Thyroid gland (tissue), 4 donors: Measurements from ENCODE around the gene MEP1A. TPM values are rescaled to one million over a fixed set of nuclear protein-coding genes. Genes with fewer than 3 reads are reported as not detected.

Source experiments
- DNase-seq, 2 donors: peaks; one replicate each; pipeline ENCODE4 v3.0.0-alpha.2; 2019
- H3K27ac ChIP-seq, 3 donors: fragments of 200-600 bp; sonication (generic); 1 replicate in 2 of 3; 2 replicates in 1 of 3; pipeline ENCODE4 v1.5.1; 2016 to 2019; ENCODE audit warnings: mild to moderate bottlenecking in 1 of 3, moderate library complexity in 1 of 3
- H3K27me3 ChIP-seq: fragments of 200-600 bp; sonication (generic); one replicate; pipeline ENCODE4 v1.5.1; 2019
- H3K36me3 ChIP-seq, 2 donors: fragments of 200-600 bp; sonication (generic); one replicate each; pipeline ENCODE4 v1.5.1; 2016 to 2019
- H3K4me1 ChIP-seq, 2 donors: fragments of 200-600 bp; sonication (generic); one replicate each; pipeline ENCODE4 v1.5.1; 2017 to 2019
- H3K4me3 ChIP-seq, 3 donors: fragments of 200-600 bp; sonication (generic); replicated peaks in 1 of 3; 1 replicate in 2 of 3; 2 replicates in 1 of 3; pipeline ENCODE4 v1.5.1; 2016; ENCODE audit warnings: mild to moderate bottlenecking in 1 of 3
- H3K9me3 ChIP-seq: fragments of 200-600 bp; sonication (generic); one replicate; pipeline ENCODE4 v1.5.1; 2017
- CTCF ChIP-seq, 6 experiments: fragments of 200-600 bp in 3 of 6; fragments of 450-650 bp in 3 of 6; sonication (generic) in 3 of 6; IDR thresholded peaks; one replicate each; pipeline ENCODE4 v1.5.1; 2016 to 2019; ENCODE audit warnings: antibody characterized with exemption in 6 of 6, mild to moderate bottlenecking in 2 of 6, inconsistent platforms in 1 of 6, moderate library complexity in 1 of 6
- POLR2A ChIP-seq, 2 donors: fragments of 450-650 bp; IDR thresholded peaks; one replicate each; pipeline ENCODE4 v1.6.1; 2017; ENCODE audit warnings: antibody characterized with exemption in 2 of 2, mild to moderate bottlenecking in 2 of 2, moderate library complexity in 1 of 2
- WGBS, 2 donors: methylation state at CpG; one replicate each; pipeline ENCODE4 v1.1.5; 2017; 5-methylcytosine and 5-hydroxymethylcytosine counted together
- intact Hi-C: fragments of 100-400 bp; cut with DNase I; formaldehyde crosslinking; loops from one replicate; pipeline ENCODE4 v1.15.1; 2023
- total RNA-seq, 4 donors: library from RNA; depleted of rRNA; stranded (reverse); fragments of >200 nt; gene quantifications; one replicate each; pipeline ENCODE4 v1.2.3, GENCODE V29; 2016

The MEP1A gene
- total RNA-seq, 4 donors from 2014 or later = not detected

GRCh38 chr6:46787871-46788540, 5.2 kb upstream of the MEP1A start:
- intact Hi-C loops = no loop called here
- 93 to 95% methylated on average over 5 of the region's 5 CpGs for WGBS, 2 donors

GRCh38 chr6:46788791-46789190, 4.4 kb upstream of the MEP1A start:
- H3K27me3 ChIP-seq = no peaks in the 10 kb centered on the region
- WGBS, 2 donors = 96 to 100% methylated on average over 3 of the region's 3 CpGs
- intact Hi-C loops = no loop called here
- no peak for TF ChIP-seq POLR2A (IDR thresholded peaks at IDR 0.05)
- no peak for TF ChIP-seq CTCF (IDR thresholded peaks at IDR 0.05)
- no peak for DNase-seq
- H3K9me3 ChIP-seq = no peaks in the 10 kb centered on the region
- no peak overlapping the region for H3K4me3 ChIP-seq
- H3K4me1 ChIP-seq = no peaks in the 10 kb centered on the region
- no peak overlapping the region for H3K27ac ChIP-seq
- no peaks in the 10 kb centered on the region for H3K36me3 ChIP-seq

More at GRCh38 chr6:46787871-46788540, 5.2 kb upstream of the MEP1A start:
- DNase-seq = no peak
- no peak for TF ChIP-seq CTCF (IDR thresholded peaks at IDR 0.05)
- no peaks in the 10 kb centered on the region for H3K9me3 ChIP-seq
- H3K27ac ChIP-seq = no peak overlapping the region
- no peaks in the 10 kb centered on the region for H3K27me3 ChIP-seq
- H3K36me3 ChIP-seq = no peaks in the 10 kb centered on the region
- no peaks in the 10 kb centered on the region for H3K4me1 ChIP-seq
- H3K4me3 ChIP-seq = no peak overlapping the region

GRCh38 chr6:46789434-46790354, 3.5 kb upstream of the MEP1A start:
- Histone ChIP-seq H3K9me3 (no peaks in the 10 kb centered on the region), H3K36me3 (no peaks in the 10 kb centered on the region), H3K27me3 (no peaks in the 10 kb centered on the region), H3K4me1 (no peaks in the 10 kb centered on the region), H3K4me3 (no peak overlapping the region), H3K27ac (no peak overlapping the region)
- 84 to 96% methylated on average over 4 of the region's 4 CpGs for WGBS, 2 donors
- no peak for DNase-seq
- intact Hi-C loops = no loop called here
- TF ChIP-seq CTCF (IDR thresholded peaks at IDR 0.05) = no peak
- no peak for TF ChIP-seq POLR2A (IDR thresholded peaks at IDR 0.05)

- H3K36me3 ChIP-seq = no peaks in the 10 kb centered on the region
- intact Hi-C loops = no loop called here
- H3K9me3 ChIP-seq = no peaks in the 10 kb centered on the region
- H3K4me1 ChIP-seq = no peaks in the 10 kb centered on the region
- no peak overlapping the region for H3K4me3 ChIP-seq
- no peak for DNase-seq
- H3K27me3 ChIP-seq = no peaks in the 10 kb centered on the region
- no peak overlapping the region for H3K27ac ChIP-seq
- TF ChIP-seq CTCF (IDR thresholded peaks at IDR 0.05) (no peak), POLR2A (IDR thresholded peaks at IDR 0.05) (no peak)
Measured at GRCh38 chr6:46790355-46790874, 2.8 kb upstream of the MEP1A start.

GRCh38 chr6:46792635-46793034, 554 bp upstream of the MEP1A start:
- intact Hi-C loops = no loop called here
- DNase-seq = no peak
- no peak for TF ChIP-seq CTCF (IDR thresholded peaks at IDR 0.05)
- TF ChIP-seq POLR2A (IDR thresholded peaks at IDR 0.05) = no peak
- Histone ChIP-seq H3K4me3 (no peak overlapping the region), H3K4me1 (no peaks in the 10 kb centered on the region), H3K27ac (no peak overlapping the region), H3K27me3 (no peaks in the 10 kb centered on the region), H3K9me3 (no peaks in the 10 kb centered on the region), H3K36me3 (no peaks in the 10 kb centered on the region)
- WGBS, 2 donors = 31 to 85% methylated on average over 1 of the region's 1 CpG
